Adrenal gland (tissue), 12 donors: Measurements from ENCODE around the gene CFAP57. TPM values are rescaled to one million over a fixed set of nuclear protein-coding genes. Genes with fewer than 3 reads are reported as not detected.
"Not testable (repeated sequence)": the region's sequence is repeated elsewhere in the genome, so short reads cannot be mapped to it uniquely, and the experiment has no call there.

ENCODE experiments used
- DNase-seq, 7 donors: peaks; one replicate each; pipeline ENCODE4 v3.0.0-alpha.2; 2019 to 2020
- H3K27ac ChIP-seq, 5 donors: fragments of 200-600 bp; sonication (generic) in 4 of 5; 1 replicate in 3 of 5; 2 replicates in 2 of 5; pipeline versions ENCODE4 v1.5.1 to v1.8.0; 2016 to 2020; ENCODE audit warnings: mild to moderate bottlenecking in 1 of 5
- H3K27me3 ChIP-seq: fragments of 200-600 bp; 2 replicates; pipeline ENCODE4 v1.8.0; 2021
- H3K36me3 ChIP-seq, 2 donors: fragments of 200-600 bp; replicated peaks in 1 of 2; 1 replicate in 1 of 2; 2 replicates in 1 of 2; pipeline versions ENCODE4 v1.5.1 to v1.8.0; 2018 to 2022
- H3K4me1 ChIP-seq, 2 donors: fragments of 200-600 bp; replicated peaks in 1 of 2; 1 replicate in 1 of 2; 2 replicates in 1 of 2; pipeline versions ENCODE4 v1.5.1 to v1.8.0; 2018 to 2021
- H3K4me3 ChIP-seq, 4 donors: fragments of 200-600 bp; sonication (generic) in 3 of 4; one replicate each; pipeline ENCODE4 v1.5.1; 2016 to 2018
- H3K9me3 ChIP-seq, 3 donors: fragments of 200-600 bp; sonication (generic) in 1 of 3; replicated peaks in 1 of 3; 1 replicate in 2 of 3; 2 replicates in 1 of 3; pipeline versions ENCODE4 v1.5.1 to v1.8.0; 2016 to 2021
- CTCF ChIP-seq, 6 experiments: fragments of 450-650 bp in 4 of 6; fragments of 200-600 bp in 2 of 6; sonication (generic) in 1 of 6; IDR thresholded peaks; 1 replicate in 5 of 6; 2 replicates in 1 of 6; pipeline versions ENCODE4 v1.5.1 to v1.8.0; 2016 to 2021; ENCODE audit warnings: antibody characterized with exemption in 6 of 6, mild to moderate bottlenecking in 2 of 6, moderate library complexity in 1 of 6
- POLR2A ChIP-seq, 2 donors: fragments of 450-650 bp; IDR thresholded peaks; one replicate each; pipeline ENCODE4 v1.6.1; 2017; ENCODE audit warnings: antibody characterized with exemption in 2 of 2, mild to moderate bottlenecking in 2 of 2, moderate library complexity in 1 of 2
- WGBS, 4 donors: extraction: QIAGEN DNeasy Blood & Tissue Kit in 2 of 4; methylation state at CpG; one replicate each; pipeline versions ENCODE4 v1.1.5 to v1.1.7; 2013 to 2017; 5-methylcytosine and 5-hydroxymethylcytosine counted together
- intact Hi-C, 2 donors: fragments of 100-400 bp; cut with DNase I; formaldehyde crosslinking; loops; one replicate each; pipeline versions ENCODE4 v1.14.1 to v1.15.0; 2022 to 2023
- polyA plus RNA-seq, 3 donors: library from polyadenylated mRNA; stranded (reverse); fragments of 200-250 nt in 2 of 3; fragments of 350-450 nt in 1 of 3; fragmentation: Illumina TruSeq in 1 of 3; extraction: RNeasy Lipid Tissue Mini Kit (QIAGEN cat#74804) in 1 of 3; gene quantifications; one replicate each; pipeline ENCODE4 v1.2.3, GENCODE V29; 2013 to 2014
- total RNA-seq, 9 donors: library from RNA; depleted of rRNA in 4 of 9; stranded (reverse); fragments of >200 nt in 4 of 9; fragments of 120-200 nt in 1 of 9; fragmentation: NEBNext Ultra II Directional in 1 of 9; extraction: Animal tissue kit (Norgen Biotek cat#: 25700) in 1 of 9; gene quantifications; one replicate each; pipeline versions ENCODE4 v1.1.0 to v1.2.4, GENCODE V29; 2013 to 2023
- donor health status: healthy with polysubstance abuse.
- donor health status: Bipolar disorder and iron deficiency.
- donor health status: DM: yes; HTN: yes; CAD: no.
- donor health status: DM: no; HTN: no; CAD: no.
- donor health status: DM: no; HTN: no; CAD: no.
- donor health status: DM: yes; HTN: yes; CAD: no.

Gene CFAP57
- total and polyA plus RNA-seq, 12 donors, result 0.06 to 2.1 (median 0.33) TPM; not detected in 3

DNA sequence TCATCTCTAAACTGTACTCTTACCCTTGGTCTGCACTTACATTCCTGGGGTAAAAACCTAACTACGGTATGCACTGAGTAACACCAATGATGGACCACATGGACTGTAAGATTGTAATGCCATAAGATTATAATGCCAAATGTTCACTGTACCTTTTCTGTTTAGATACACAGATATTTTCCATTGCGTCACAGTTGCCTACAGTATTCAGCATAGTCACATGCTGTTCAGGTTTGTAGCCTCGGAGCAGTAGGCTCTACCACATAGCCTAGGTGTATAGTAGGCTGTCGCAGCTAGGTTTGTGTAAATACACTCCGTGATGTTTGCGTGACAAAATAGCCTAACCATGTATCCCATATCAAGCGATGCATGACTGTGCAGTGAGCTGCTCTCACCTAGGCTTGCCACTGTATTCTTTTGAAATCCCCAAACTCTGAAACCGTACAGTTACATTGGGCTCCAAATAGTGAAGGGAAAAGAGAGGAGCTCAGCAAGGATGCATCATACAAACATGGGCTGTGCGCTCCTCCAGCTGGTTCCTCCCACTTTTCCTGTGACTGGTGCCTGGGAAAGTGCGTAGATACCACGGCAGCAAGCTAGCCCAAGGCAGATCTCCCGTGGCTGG is 35.2 kb downstream of the CFAP57 start:
- Histone ChIP-seq H3K4me1 (peaks cover 0 to 6% of the 10 kb centered on the region in 2 donors), H3K27me3 (no peaks in the 10 kb centered on the region), H3K4me3 (no peak overlapping the region), H3K36me3 (no peaks in the 10 kb centered on the region), H3K27ac (peak overlapping the region in 1 of 5 donors; percentile 83), H3K9me3 (no peaks in the 10 kb centered on the region)
- 80 to 86% (median 82%) methylated on average over 12 of the region's 12 CpGs for WGBS, 4 donors
- intact Hi-C loops, result no loop called here
- no peak for DNase-seq
- no peak for TF ChIP-seq CTCF (IDR thresholded peaks at IDR 0.05)
- TF ChIP-seq POLR2A (IDR thresholded peaks at IDR 0.05), result no peak

- H3K36me3 ChIP-seq, H3K4me3 ChIP-seq, DNase-seq, H3K27me3 ChIP-seq, H3K9me3 ChIP-seq, intact Hi-C loops, H3K4me1 ChIP-seq, H3K27ac ChIP-seq: not testable (repeated sequence)
- 87 to 96% (median 93%) methylated on average over 8 of the region's 8 CpGs for WGBS, 4 donors
Observed at GRCh38 chr1:43208277-43208676, 36.1 kb downstream of the CFAP57 start.

DNA sequence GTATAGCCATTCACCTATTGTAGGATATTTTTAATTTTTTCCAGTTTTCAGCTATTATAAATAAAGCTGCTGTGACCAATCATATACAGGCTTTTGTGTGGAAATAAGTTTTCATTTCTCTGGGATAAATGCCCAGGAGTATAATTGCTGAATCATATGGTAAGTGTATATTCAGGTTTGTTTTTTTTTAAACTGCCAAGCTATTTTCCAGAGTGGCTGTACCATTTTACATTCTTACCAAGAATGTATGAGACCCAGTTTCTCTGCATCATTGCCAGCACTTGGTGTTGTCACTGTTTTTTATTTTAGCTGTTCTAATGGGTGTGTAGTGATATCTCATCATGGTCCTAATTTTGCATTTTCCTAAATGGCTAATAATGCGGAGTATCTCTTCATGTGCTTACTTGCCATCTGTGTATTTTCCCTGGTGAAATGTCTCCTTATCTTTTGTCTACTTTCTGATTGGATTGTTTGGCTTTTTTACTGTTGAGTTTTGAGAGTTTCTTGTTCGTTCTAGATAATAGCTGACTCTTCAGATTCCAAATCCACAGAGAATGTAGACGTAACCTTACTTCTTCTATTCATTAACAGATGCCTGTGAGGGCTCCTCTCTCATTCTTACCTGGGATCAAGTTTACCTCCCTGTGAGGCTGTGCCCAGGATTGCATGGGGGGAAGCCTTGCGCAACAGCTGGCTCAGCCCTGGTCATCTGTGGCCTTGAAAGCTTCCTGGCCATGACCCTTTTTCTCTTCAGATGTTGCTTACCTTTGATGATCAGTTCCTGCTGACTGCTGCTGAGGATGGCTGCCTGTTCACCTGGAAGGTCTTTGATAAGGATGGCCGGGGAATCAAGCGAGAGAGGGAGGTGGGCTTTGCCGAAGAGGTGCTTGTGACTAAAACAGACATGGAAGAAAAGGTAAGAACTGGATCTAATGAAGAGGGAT is 42.6 kb downstream of the CFAP57 start:
- H3K27me3 ChIP-seq, result no peaks in the 10 kb centered on the region
- H3K27ac ChIP-seq, result no peak overlapping the region
- no peaks in the 10 kb centered on the region for H3K4me1 ChIP-seq
- H3K36me3 ChIP-seq, result no peaks in the 10 kb centered on the region
- intact Hi-C loops, result no loop called here
- DNase-seq, result no peak
- H3K4me3 ChIP-seq, result no peak overlapping the region
- TF ChIP-seq CTCF (IDR thresholded peaks at IDR 0.05), result no peak
- TF ChIP-seq POLR2A (IDR thresholded peaks at IDR 0.05), result no peak
- WGBS, 4 donors, result 52 to 69% (median 59%) methylated on average over 7 of the region's 7 CpGs
- no peaks in the 10 kb centered on the region for H3K9me3 ChIP-seq

- intact Hi-C loops, result no loop called here
- Histone ChIP-seq H3K4me3 (no peak overlapping the region), H3K36me3 (no peaks in the 10 kb centered on the region), H3K27ac (no peak overlapping the region), H3K27me3 (no peaks in the 10 kb centered on the region), H3K9me3 (no peaks in the 10 kb centered on the region), H3K4me1 (no peaks in the 10 kb centered on the region)
- TF ChIP-seq POLR2A (IDR thresholded peaks at IDR 0.05) (no peak), CTCF (IDR thresholded peaks at IDR 0.05) (no peak)
- WGBS, 4 donors, result 87 to 91% (median 88%) methylated on average over 10 of the region's 10 CpGs
- DNase-seq, result no peak
Observed at GRCh38 chr1:43217747-43218146, 45.6 kb downstream of the CFAP57 start.
